NT2/D1 (cell line): Measurements from ENCODE around the gene CFAP210.

ENCODE experiments used
- DNase-seq: peaks from one replicate; pipeline ENCODE4 v3.0.0-alpha.2; 2011; ENCODE audit warnings: low read depth, low spot score
- H3K27me3 ChIP-seq: 2 replicates; pipeline ENCODE4 v1.6.0; 2011; ENCODE audit warnings: mild to moderate bottlenecking; ENCODE audit not compliant: insufficient read length, insufficient read depth
- H3K36me3 ChIP-seq: 2 replicates; pipeline ENCODE4 v1.6.1; 2011; ENCODE audit warnings: mild to moderate bottlenecking, low read length, mixed read lengths; ENCODE audit not compliant: insufficient read depth, insufficient read length
- H3K4me1 ChIP-seq: 2 replicates; pipeline ENCODE4 v1.5.1; 2011; ENCODE audit not compliant: insufficient read depth, insufficient read length
- H3K4me3 ChIP-seq: 2 replicates; pipeline ENCODE4 v1.5.1; 2011; ENCODE audit warnings: low read depth; ENCODE audit not compliant: insufficient read length
- H3K9ac ChIP-seq: 2 replicates; pipeline ENCODE4 v1.6.0; 2011; ENCODE audit warnings: low read depth; ENCODE audit not compliant: insufficient read length
- H3K9me3 ChIP-seq: 2 replicates; pipeline ENCODE4 v1.5.1; 2011; ENCODE audit warnings: mild to moderate bottlenecking, low read length; ENCODE audit not compliant: insufficient read depth
- SUZ12 ChIP-seq: IDR thresholded peaks from 2 replicates; pipeline ENCODE4 v1.6.1; 2011; ENCODE audit not compliant: insufficient read length, insufficient read depth; ENCODE audit errors: extremely low read depth
- YY1 ChIP-seq: IDR thresholded peaks from 2 replicates; pipeline ENCODE4 v1.6.1; 2011; ENCODE audit not compliant: insufficient read length, insufficient read depth
- ZNF274 ChIP-seq: IDR thresholded peaks from 2 replicates; pipeline ENCODE4 v1.6.1; 2011; ENCODE audit warnings: mild to moderate bottlenecking, low read depth, low read length

Gene CFAP210, protein sequence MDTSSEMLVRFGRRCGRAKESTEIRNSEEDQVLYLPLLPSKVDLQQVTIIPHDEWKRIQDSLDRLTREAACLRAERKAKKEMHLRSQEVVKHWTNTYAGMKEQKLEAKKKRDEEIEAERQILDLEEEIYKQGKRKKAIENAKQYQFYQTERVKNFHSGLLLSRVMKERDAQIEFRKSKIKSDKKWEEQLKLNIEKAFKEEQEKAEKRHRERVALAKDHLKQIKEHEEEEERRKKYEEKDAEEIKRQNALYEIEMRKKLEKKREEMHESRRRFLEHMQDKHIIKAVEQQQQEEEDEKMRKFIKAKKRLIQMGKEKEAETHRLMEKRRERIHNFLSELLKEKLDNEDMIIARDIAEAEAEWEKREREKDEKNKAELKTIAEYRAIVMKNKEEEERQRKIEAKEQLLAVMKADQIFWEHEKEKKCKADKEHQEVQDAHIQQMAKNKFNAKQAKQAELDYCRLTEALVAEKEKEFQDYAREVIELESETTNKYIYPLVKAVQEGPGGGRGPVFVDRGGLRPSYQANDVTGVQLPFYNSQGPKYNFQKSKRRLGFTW

GRCh38 chr2:169694113-169694893 is at the start of gene CFAP210, which contains the start of gene PHOSPHO2:
Gene CFAP210 (minus strand): TSS chr2:169694405. CDS start chr2:169694327, 78 bp downstream.
Gene PHOSPHO2 (plus strand): TSS chr2:169694469. CDS start chr2:169700972, 6,503 bp downstream.
- Histone ChIP-seq H3K4me3 (peak within 1 kb of the TSS; percentile 85), H3K27me3 (peaks cover 4% of the 10 kb centered on the region), H3K36me3 (peaks cover 26% of the 10 kb centered on the region), H3K9me3 (no peaks in the 10 kb centered on the region), H3K9ac (peak within 1 kb of the TSS; percentile 89), H3K4me1 (no peaks in the 10 kb centered on the region)
- DNase-seq = peak; percentile 89
- no peak for TF ChIP-seq ZNF274
- TF ChIP-seq YY1 = no peak
- no peak for TF ChIP-seq SUZ12

DNA sequence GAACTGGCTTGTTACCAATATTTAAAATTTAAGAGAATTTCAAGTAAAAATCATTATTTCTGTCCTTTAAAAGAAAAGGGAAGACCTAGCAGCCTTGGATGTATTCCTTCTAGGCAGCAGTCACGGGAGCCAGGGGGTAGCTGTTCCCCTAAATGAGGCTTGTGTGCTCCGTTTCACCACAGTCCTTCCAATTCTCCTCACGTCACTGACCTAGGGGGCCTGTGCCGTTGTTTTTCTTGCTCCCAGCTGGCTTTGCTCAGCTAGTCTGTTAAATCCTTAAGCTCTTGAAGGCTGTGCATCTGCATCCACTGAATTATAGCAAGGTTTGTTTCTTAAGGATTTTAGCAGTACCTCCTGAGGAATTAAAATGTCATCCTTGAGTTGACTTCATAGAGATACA is 49.3 kb upstream of the CFAP210 start:
- H3K36me3 ChIP-seq = peaks cover 74% of the 10 kb centered on the region
- no peaks in the 10 kb centered on the region for H3K27me3 ChIP-seq
- no peak for DNase-seq
- TF ChIP-seq ZNF274 (no peak), SUZ12 (no peak), YY1 (no peak)
- H3K9ac ChIP-seq = no peak overlapping the region
- peaks cover under 1% of the 10 kb centered on the region; the same call in 1 of the 2 replicates for H3K9me3 ChIP-seq
- H3K4me3 ChIP-seq = no peak overlapping the region
- H3K4me1 ChIP-seq = no peaks in the 10 kb centered on the region

DNA sequence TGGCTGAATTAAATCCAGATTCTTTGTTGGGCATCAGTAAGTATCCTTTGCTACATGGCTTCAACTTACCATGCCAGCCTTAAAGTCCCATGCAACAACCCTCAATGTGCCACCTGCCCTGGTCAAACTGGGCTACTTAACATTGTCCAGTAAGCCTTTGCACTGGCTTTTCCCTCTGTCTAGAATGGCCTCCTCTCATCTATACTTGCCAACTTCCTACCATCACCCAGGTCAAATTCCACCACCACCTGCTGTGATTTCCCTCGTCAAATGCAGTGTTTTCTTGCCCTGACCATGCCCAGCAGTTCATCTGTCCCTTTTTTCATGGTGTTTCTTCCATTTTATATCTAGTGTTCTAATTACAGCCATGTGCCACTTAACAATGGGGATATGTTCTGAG is 45.1 kb upstream of the CFAP210 start:
- Histone ChIP-seq H3K36me3 (peaks cover 66% of the 10 kb centered on the region), H3K27me3 (no peaks in the 10 kb centered on the region), H3K4me1 (peaks cover 6% of the 10 kb centered on the region)

DNA sequence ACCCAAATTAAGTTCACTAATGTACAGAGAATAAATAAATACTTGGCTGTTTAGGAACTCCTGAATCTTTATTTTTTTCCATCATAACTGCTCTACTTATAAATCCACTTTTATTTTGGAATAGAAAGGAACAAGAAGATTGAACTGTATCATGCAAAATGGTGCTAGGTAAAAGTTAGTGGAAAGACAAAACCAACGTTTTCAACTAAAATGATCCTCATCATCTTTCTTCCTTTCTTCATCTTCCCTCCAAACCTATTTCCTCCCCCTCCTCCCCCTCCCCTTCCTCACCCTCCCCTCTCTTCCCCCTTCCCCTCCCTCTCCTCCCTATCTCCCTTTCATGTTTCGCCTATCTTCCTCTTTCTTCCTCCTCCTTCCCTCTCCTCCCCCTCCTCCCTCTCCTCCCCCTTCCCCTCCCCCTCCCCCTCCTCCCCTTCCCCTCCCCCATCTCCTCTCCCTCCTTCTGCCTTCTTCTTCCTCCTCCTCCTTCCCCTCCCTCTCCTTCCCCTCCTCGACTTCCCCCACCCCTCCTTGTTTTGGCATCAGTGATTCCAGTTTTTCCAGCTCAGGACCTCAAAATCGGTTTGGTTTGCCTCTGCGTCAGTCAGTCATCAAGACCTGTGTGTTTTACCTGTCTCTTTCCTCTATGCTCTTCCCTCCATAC is 44.5 kb upstream of the CFAP210 start:
- Histone ChIP-seq H3K9ac (no peak overlapping the region), H3K4me3 (no peak overlapping the region), H3K4me1 (peaks cover 6% of the 10 kb centered on the region), H3K9me3 (peaks cover 9% of the 10 kb centered on the region; the same call in 1 of the 2 replicates), H3K27me3 (no peaks in the 10 kb centered on the region), H3K36me3 (peaks cover 62% of the 10 kb centered on the region)
- DNase-seq = no peak
- TF ChIP-seq SUZ12 = no peak
- no peak for TF ChIP-seq YY1
- TF ChIP-seq ZNF274 = no peak

More for the DNA sequence above, 45.1 kb upstream of the CFAP210 start:
- no peak for TF ChIP-seq YY1
- no peak for TF ChIP-seq ZNF274
- TF ChIP-seq SUZ12 = no peak
- Histone ChIP-seq H3K4me3 (no peak overlapping the region), H3K9ac (no peak overlapping the region), H3K9me3 (peaks cover 9% of the 10 kb centered on the region; the same call in 1 of the 2 replicates)
- no peak for DNase-seq

DNA sequence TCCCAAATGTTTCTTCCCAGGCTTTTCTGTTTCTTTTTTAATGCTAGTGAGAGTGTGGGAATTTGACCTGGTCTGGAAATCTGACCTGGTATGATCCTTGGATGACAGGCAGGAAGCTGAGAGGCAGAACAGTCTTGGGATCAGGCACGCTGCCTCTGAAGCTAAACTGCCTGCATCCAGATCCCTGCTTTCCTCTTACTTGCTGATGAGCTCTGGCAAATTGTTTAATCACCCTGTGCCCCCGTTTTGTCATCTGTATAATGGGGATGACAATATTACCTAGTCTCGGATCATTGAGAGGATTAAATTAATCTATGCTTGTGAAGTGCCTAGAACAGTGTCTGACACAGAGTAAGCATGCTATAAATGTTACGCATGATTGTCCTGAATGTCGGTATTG is 42.7 kb upstream of the CFAP210 start:
- TF ChIP-seq YY1 (no peak), SUZ12 (no peak), ZNF274 (no peak)
- peak overlapping the region; percentile 16 for H3K9ac ChIP-seq

GRCh38 chr2:169735623-169736022 is 41.4 kb upstream of the CFAP210 start:
- Histone ChIP-seq H3K4me1 (peaks cover 6% of the 10 kb centered on the region), H3K9ac (peak overlapping the region; percentile 97), H3K36me3 (peaks cover 32% of the 10 kb centered on the region), H3K9me3 (peaks cover 9% of the 10 kb centered on the region; the same call in 1 of the 2 replicates), H3K4me3 (no peak overlapping the region), H3K27me3 (peaks cover 3% of the 10 kb centered on the region)
- no peak for DNase-seq
- TF ChIP-seq YY1 (no peak), SUZ12 (no peak), ZNF274 (no peak)

More for the DNA sequence above, 42.7 kb upstream of the CFAP210 start:
- Histone ChIP-seq H3K9me3 (peaks cover 9% of the 10 kb centered on the region; the same call in 1 of the 2 replicates), H3K36me3 (peaks cover 44% of the 10 kb centered on the region), H3K27me3 (peaks cover 3% of the 10 kb centered on the region), H3K4me1 (peaks cover 6% of the 10 kb centered on the region), H3K4me3 (no peak overlapping the region)
- no peak for DNase-seq
